ENCODE results near the gene LRCOL1.

GRCh38 chr12:132619071-132619385 lies 8.6 kb upstream of the LRCOL1 start:
- TF ChIP-seq CTCF (IDR thresholded peaks at IDR 0.05) = no peak
- no peak for TF ChIP-seq POLR2A (IDR thresholded peaks at IDR 0.05)
